ENCODE data around the gene IFNG. TPM values are rescaled to one million over a fixed set of nuclear protein-coding genes. Genes with fewer than 3 reads are reported as not detected.

IFNG gene
- total and polyA plus RNA-seq, 2 donors (not counting 1 experiment from before 2014, with no cell fraction given), result not detected

GRCh38 chr12:68122236-68122920 lies 37.2 kb downstream of the IFNG start:
- no peak overlapping the region for H3K4me2 ChIP-seq (ENCODE audit: extremely low read depth, insufficient read depth, low read length)
- H3K4me1 ChIP-seq (ENCODE audit: control insufficient read depth, extremely low read depth, insufficient read depth, low read length), result no peaks in the 10 kb centered on the region
- H2AFZ ChIP-seq (ENCODE audit: low read length), result no peak overlapping the region
- H3K36me3 ChIP-seq (ENCODE audit: control insufficient read depth, insufficient read depth, low read length), result no peaks in the 10 kb centered on the region
- H3K4me3 ChIP-seq (replicated peaks in 1 of 4; ENCODE audit: control extremely low read depth in 1 of 4, insufficient read depth in 1 of 4, low read depth in 3 of 4, low read length in 4 of 4), result no peak overlapping the region
- H3K9me3 ChIP-seq (ENCODE audit: control insufficient read depth, insufficient read depth, low read depth, low read length), result no peaks in the 10 kb centered on the region
- H3K27me3 ChIP-seq (ENCODE audit: control insufficient read depth, insufficient read depth, low read length), result no peaks in the 10 kb centered on the region
- TF ChIP-seq CTCF (conservative IDR thresholded peaks at IDR 0.05 in 1 of 2, IDR thresholded peaks at IDR 0.05 in 1 of 2; ENCODE audit: low read depth in 1 of 2, low read length in 2 of 2), result no peak
- TF ChIP-seq EZH2 (IDR thresholded peaks at IDR 0.05; ENCODE audit: low read length, missing control alignments), result no peak
- no peaks in the 10 kb centered on the region for H4K20me1 ChIP-seq (ENCODE audit: control insufficient read depth, extremely low read depth, insufficient read depth, low read length)
- no peak overlapping the region for H3K9ac ChIP-seq (ENCODE audit: insufficient read depth, low read length)
- no peaks in the 10 kb centered on the region for H3K79me2 ChIP-seq (ENCODE audit: control insufficient read depth, insufficient read depth, low read length)
- no peak overlapping the region for H3K27ac ChIP-seq (ENCODE audit: insufficient read depth, low read length)
- peak in 1 of 2 donors; percentile 64 for DNase-seq (ENCODE audit: low read depth in 2 of 2)

DNA sequence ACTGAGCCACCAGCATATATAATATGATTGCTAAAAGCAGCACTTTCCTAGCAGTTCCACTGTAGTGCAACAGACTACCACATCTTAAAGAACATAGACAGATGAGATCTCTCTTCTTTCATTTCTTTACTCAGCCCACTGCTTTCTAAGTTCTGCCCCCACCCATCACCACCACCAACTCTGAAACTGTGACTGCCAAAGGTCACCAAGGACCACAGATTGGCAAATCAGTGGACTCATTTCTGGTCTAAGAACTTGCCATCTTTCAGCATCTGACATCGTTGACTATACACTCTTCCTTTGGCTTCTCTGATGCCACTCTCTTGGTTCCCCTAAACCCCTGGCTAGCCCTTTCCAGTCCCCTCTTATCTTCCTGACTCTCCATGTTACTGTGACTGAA lies 38.4 kb downstream of the IFNG start:
- Histone ChIP-seq H3K27ac (ENCODE audit: insufficient read depth, low read length) (no peak overlapping the region), H3K79me2 (ENCODE audit: control insufficient read depth, insufficient read depth, low read length) (no peaks in the 10 kb centered on the region), H3K4me2 (ENCODE audit: extremely low read depth, insufficient read depth, low read length) (no peak overlapping the region), H3K9me3 (ENCODE audit: control insufficient read depth, insufficient read depth, low read depth, low read length) (no peaks in the 10 kb centered on the region), H3K36me3 (ENCODE audit: control insufficient read depth, insufficient read depth, low read length) (no peaks in the 10 kb centered on the region), H3K4me3 (replicated peaks in 1 of 4; ENCODE audit: control extremely low read depth in 1 of 4, insufficient read depth in 1 of 4, low read depth in 3 of 4, low read length in 4 of 4) (no peak overlapping the region), H3K4me1 (ENCODE audit: control insufficient read depth, extremely low read depth, insufficient read depth, low read length) (no peaks in the 10 kb centered on the region), H3K27me3 (ENCODE audit: control insufficient read depth, insufficient read depth, low read length) (no peaks in the 10 kb centered on the region), H3K9ac (ENCODE audit: insufficient read depth, low read length) (no peak overlapping the region), H4K20me1 (ENCODE audit: control insufficient read depth, extremely low read depth, insufficient read depth, low read length) (no peaks in the 10 kb centered on the region), H2AFZ (ENCODE audit: low read length) (no peak overlapping the region)
- TF ChIP-seq EZH2 (IDR thresholded peaks at IDR 0.05; ENCODE audit: low read length, missing control alignments) (no peak), CTCF (conservative IDR thresholded peaks at IDR 0.05 in 1 of 2, IDR thresholded peaks at IDR 0.05 in 1 of 2; ENCODE audit: low read depth in 1 of 2, low read length in 2 of 2) (no peak)
- no peak for DNase-seq (ENCODE audit: low read depth in 2 of 2)

GRCh38 chr12:68119724-68120211 lies 39.8 kb downstream of the IFNG start:
- Histone ChIP-seq H3K4me2 (ENCODE audit: extremely low read depth, insufficient read depth, low read length) (no peak overlapping the region), H3K9ac (ENCODE audit: insufficient read depth, low read length) (no peak overlapping the region), H3K79me2 (ENCODE audit: control insufficient read depth, insufficient read depth, low read length) (no peaks in the 10 kb centered on the region), H3K4me3 (replicated peaks in 1 of 4; ENCODE audit: control extremely low read depth in 1 of 4, insufficient read depth in 1 of 4, low read depth in 3 of 4, low read length in 4 of 4) (no peak overlapping the region), H4K20me1 (ENCODE audit: control insufficient read depth, extremely low read depth, insufficient read depth, low read length) (no peaks in the 10 kb centered on the region), H3K9me3 (ENCODE audit: control insufficient read depth, insufficient read depth, low read depth, low read length) (no peaks in the 10 kb centered on the region), H3K4me1 (ENCODE audit: control insufficient read depth, extremely low read depth, insufficient read depth, low read length) (no peaks in the 10 kb centered on the region), H3K27me3 (ENCODE audit: control insufficient read depth, insufficient read depth, low read length) (no peaks in the 10 kb centered on the region), H2AFZ (ENCODE audit: low read length) (no peak overlapping the region), H3K27ac (ENCODE audit: insufficient read depth, low read length) (no peak overlapping the region), H3K36me3 (ENCODE audit: control insufficient read depth, insufficient read depth, low read length) (no peaks in the 10 kb centered on the region)
- TF ChIP-seq EZH2 (IDR thresholded peaks at IDR 0.05; ENCODE audit: low read length, missing control alignments), result no peak
- TF ChIP-seq CTCF (conservative IDR thresholded peaks at IDR 0.05 in 1 of 2, IDR thresholded peaks at IDR 0.05 in 1 of 2; ENCODE audit: low read depth in 1 of 2, low read length in 2 of 2), result no peak
- peak in 1 of 2 donors; percentile 6 for DNase-seq (ENCODE audit: low read depth in 2 of 2)
